Hematopoietic multipotent progenitor cell treated with erythropoietin and hydrocortisone succinate and interleukin-3 and kit ligand, for 17 days (in vitro differentiated cells): ENCODE measurements around the gene BABAM2.
"Not testable (repeated sequence)": the region's sequence is repeated elsewhere in the genome, so short reads cannot be mapped to it uniquely, and the experiment has no call there.

Experiments
- DNase-seq: peaks from one replicate; pipeline ENCODE4 v3.0.0-alpha.2; 2015; ENCODE audit warnings: low spot score

The BABAM2 gene

GRCh38 chr2:28316546-28317335, 426.2 kb downstream of the BABAM2 start:
- DNase-seq = no peak

GRCh38 chr2:28317390-28317789, 426.9 kb downstream of the BABAM2 start:
- DNase-seq = no peak

DNA sequence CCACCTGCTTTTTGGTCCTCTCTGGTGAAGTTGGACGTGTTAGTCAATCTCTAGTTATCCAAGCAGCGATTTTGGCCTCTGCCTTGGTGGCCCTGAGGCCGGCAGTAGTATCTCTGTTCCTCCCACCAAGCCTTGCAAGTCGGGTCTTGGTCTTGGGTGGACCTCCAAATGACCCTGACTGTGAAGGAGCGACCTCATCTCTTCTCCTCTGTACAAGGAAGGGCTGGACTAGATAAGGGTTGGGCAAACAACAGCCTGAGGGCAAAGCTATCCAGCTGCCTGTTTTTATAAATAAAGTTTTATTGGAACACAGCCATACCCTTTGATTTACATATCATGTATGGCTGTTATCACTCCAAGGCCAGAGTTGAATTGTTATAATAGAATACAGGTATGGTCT, 427.5 kb downstream of the BABAM2 start:
- no peak for DNase-seq

DNA sequence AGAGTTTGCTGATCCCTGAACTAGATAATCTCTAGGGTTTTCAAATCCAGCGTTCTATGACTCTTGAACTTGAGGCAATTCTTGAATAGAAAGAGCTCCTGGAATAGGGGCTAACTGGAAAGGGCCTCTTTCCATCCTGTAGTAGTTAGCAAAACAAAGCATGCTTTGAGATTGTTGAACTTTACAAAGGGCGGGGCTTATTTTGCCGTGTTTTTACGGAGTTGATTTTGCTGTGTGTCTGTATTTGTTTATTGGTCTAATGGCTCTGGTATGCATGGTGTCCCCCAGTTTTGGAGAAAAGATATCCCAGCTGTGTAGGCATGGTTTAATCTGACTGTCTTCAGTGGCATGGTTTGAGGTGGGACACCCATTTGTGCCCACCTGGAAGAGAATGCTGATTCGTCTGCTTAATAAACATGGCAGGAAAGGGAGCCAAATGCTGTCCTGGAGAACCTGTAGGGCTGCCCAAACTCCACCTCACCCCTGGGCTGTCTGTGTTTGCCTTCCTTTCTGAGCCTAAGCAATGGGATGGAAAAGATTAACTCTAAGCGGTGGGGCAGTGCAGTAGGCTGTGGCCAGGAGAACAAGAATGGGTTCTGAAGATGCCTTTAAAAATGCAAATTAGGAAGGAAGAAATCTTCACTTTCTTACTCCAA, 428.1 kb downstream of the BABAM2 start:
- no peak for DNase-seq

- DNase-seq = no peak
These were observed 428.8 kb downstream of the BABAM2 start for GRCh38 chr2:28319118-28320008.

- no peak for DNase-seq
These were observed 429.5 kb downstream of the BABAM2 start for GRCh38 chr2:28320009-28320365.

- no peak for DNase-seq
These were observed 429.8 kb downstream of the BABAM2 start for GRCh38 chr2:28320371-28320770.

GRCh38 chr2:28321426-28321825, 430.9 kb downstream of the BABAM2 start:
- no peak for DNase-seq

GRCh38 chr2:28322051-28322450, 431.5 kb downstream of the BABAM2 start:
- DNase-seq = no peak

DNA sequence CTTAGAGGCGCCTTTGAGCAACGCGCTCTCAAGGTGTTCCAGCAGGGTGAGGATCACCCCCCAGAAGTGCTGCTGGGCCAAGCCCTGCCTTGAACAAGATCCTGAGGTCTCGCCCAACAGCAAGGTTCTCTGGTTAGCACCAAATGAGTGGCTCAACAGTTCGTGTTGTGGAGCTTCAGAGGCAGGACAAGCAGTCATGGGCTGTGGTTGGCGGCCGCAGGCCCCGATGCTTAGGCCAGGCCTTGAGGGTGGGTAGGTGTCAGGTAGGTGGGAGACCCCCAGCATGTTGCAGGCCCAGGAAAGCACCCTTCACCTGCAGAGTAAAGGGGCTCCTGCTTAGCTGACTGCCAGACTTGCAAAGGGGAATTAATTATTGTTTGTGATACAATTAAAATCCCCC, 431.9 kb downstream of the BABAM2 start:
- no peak for DNase-seq

DNA sequence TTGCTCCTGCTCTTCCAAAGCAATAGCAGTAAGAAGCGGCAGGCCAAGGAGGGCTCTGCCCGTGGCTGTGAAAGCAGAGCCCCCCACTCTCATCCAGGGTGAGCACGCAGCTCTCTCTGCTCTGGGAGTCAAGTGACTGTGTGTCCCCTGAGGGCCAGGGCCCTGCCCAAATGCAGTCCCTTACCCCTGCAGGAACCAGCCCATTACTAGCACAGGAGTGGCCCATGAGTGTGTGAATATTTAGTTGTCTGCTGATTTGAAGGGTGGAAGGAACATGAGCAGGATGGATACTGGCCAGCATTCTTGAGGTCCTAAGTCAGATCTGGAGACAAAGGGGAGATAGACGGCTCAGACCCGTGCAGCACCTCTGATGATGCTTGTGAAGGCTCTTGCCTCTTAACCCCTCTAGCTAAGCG, 432.5 kb downstream of the BABAM2 start:
- DNase-seq = no peak

DNA sequence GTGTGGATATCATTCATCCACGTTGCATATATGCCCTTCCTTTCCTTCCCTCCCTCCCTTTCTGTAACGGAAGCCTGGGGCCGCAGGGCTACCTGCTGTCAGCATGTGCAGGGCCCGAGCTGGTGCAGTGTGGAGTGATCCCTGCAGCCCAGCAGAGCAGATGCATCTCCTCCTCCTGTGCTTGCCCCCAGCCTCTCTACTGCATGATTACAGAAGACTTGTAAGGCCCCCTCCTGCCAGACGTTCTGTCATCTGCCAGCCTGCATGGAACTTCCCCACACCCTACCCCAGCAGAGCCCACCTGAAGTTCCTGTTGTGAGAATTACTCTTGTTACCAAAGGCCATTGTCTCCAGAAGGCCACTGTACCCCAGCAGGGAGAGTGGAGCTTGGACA, 434.6 kb downstream of the BABAM2 start:
- DNase-seq = no peak

- DNase-seq = no peak
These were observed 435.3 kb downstream of the BABAM2 start for GRCh38 chr2:28325567-28326468.

DNA sequence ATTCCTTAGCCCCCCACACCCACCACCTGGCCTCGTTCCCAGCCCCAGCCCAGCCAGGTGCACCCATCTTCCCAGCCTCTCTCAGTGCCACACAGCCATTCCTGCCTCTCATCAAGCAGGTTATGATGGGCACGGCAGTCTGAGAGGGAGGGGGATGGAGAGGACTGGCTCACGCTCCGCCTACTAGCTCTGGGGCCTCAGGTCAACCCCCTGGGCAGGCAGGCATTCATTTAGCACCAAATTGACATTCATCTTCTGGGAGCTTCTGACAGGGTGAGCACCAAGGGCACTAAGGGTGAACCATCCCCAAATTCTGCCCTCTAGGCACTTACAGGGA, 435.9 kb downstream of the BABAM2 start:
- DNase-seq = no peak

DNA sequence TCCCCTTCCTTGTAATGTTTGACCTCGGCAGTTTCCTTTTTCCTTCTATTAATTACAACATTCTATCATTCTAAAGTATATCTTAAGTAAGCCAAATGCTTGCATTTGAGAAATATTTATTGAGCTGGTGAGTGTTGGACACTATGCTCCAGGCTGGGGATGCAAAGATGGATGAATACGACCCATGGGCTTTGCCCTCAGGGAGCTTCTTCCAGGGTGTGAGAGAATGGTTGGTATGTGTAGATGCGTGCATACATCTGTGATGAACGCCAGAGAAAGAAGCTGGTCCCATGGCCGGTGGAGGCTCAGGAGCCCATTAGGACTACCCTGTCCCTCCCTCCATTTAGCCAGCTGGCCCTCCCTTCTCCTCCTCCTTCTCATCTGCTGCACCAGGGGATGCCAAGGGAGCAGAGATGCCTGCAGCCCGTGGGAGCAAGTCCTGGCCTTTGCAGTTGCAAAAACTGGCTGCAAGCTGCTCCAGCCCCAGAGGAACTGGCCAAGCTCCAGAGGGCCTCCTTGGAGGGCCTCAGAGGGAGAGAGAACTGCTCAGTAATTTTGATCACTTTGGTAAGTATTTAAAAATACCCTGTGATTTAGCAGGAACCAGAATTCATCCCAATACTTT, 436.5 kb downstream of the BABAM2 start:
- no peak for DNase-seq

DNA sequence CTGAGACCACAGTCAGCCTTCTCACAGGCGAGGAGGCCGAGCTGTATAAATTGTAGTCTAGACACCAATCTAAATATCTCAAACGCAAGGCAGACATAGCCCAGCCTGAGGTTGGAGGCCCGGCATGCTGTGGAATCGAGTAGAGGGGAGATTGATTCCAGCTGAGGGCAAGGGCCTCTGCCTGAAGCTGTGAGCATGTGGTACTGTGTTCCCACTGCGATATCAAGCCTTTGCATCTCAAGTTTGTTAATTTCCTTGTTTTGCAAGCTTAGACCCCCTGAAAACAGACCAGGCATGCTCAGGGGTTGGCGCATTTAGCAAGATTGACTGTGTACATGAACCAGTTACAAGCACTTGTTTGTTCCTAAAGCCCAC, 437.0 kb downstream of the BABAM2 start:
- DNase-seq = no peak

GRCh38 chr2:28327956-28328922, 437.7 kb downstream of the BABAM2 start:
- DNase-seq = no peak

DNA sequence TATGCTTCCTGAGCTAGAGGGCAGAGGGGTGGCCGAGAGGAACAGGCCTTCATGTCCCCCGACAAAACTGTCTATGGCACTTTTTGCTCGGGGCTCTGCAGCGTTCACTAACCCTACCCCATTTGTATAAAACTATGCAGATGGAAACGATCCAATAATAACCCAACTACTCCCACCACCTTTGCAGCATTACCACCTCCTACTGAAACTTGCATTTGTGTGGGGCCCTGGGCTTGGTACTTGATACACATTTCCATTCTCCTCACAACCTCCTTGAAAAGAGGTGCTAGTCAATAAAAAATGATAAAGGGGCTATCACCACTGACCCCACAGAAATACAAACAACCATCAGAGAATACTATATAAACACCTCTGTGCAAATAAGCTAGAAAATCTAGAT, 438.7 kb downstream of the BABAM2 start:
- no peak for DNase-seq

GRCh38 chr2:28330722-28331121, 440.2 kb downstream of the BABAM2 start:
- DNase-seq = not testable (repeated sequence)

DNA sequence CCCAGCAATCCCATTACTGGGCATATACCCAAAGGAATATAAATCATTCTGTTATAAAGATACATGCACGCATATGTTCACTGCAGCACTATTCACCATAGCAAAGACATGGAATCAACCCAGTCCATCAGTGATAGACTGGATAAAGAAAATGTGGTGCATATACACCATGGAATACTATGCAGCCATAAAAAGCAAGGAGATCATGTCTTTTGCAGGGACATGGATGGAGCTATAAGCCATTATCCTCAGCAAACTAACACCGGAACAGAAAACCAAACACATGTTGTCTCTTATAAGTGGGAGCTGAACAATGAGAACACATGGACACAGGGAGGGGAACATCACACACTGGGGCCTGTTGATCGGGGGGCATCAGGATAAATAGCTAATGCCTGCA, 441.3 kb downstream of the BABAM2 start:
- DNase-seq = not testable (repeated sequence)
